ENCODE measurements around the gene SPSB3. TPM values are rescaled to one million over a fixed set of nuclear protein-coding genes. Genes with fewer than 3 reads are reported as not detected.

SPSB3 gene
- total and polyA plus RNA-seq, 2 donors (not counting 1 experiment from before 2014, with no cell fraction given) = 9.6 to 32.7 TPM

DNA sequence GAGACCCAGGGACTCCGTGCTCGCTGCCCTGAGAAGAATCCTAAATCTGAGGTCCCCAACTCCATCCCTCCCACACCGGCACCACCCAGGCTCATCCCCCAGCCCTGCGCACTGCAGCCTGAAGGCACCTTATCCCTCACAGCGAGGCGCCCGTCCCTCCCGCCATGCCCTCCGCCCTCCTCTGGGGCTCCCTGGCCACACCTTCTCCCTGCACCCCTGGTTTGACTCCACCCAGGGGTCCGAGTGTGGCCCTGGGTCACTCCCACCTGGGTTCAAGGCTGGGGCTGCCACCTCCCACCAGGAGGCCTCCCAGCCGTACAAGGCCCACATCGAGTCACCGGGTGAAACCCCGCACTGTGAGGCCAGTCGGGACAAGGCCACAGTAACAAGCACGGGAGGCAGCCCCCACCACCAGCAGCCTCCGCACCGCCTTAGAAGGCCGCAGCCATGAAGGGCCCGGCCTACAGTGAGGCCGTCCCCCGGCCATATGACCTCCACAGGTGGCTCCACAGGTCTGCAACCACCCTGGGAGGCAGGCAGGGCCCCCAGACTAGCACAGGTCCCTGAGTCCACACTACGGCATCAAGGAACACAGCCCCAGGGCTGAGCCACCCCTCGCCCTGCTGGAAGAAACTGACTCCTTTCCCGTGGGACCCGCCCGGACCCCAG lies 36.0 kb upstream of the SPSB3 start:
- no peaks in the 10 kb centered on the region for H3K4me1 ChIP-seq (ENCODE audit: control insufficient read depth, extremely low read depth, insufficient read depth, low read length)
- no peaks in the 10 kb centered on the region for H3K9me3 ChIP-seq (ENCODE audit: control insufficient read depth, insufficient read depth, low read depth, low read length)
- H3K79me2 ChIP-seq (ENCODE audit: control insufficient read depth, insufficient read depth, low read length) = no peaks in the 10 kb centered on the region
- peaks cover 10% of the 10 kb centered on the region for H3K36me3 ChIP-seq (ENCODE audit: control insufficient read depth, insufficient read depth, low read length)
- H4K20me1 ChIP-seq (ENCODE audit: control insufficient read depth, extremely low read depth, insufficient read depth, low read length) = no peaks in the 10 kb centered on the region
- H3K27me3 ChIP-seq (ENCODE audit: control insufficient read depth, insufficient read depth, low read length) = no peaks in the 10 kb centered on the region
- DNase-seq (ENCODE audit: low read depth in 2 of 2) = no peak
- H3K4me2 ChIP-seq (ENCODE audit: extremely low read depth, insufficient read depth, low read length) = no peak overlapping the region
- TF ChIP-seq, protein P1, sequence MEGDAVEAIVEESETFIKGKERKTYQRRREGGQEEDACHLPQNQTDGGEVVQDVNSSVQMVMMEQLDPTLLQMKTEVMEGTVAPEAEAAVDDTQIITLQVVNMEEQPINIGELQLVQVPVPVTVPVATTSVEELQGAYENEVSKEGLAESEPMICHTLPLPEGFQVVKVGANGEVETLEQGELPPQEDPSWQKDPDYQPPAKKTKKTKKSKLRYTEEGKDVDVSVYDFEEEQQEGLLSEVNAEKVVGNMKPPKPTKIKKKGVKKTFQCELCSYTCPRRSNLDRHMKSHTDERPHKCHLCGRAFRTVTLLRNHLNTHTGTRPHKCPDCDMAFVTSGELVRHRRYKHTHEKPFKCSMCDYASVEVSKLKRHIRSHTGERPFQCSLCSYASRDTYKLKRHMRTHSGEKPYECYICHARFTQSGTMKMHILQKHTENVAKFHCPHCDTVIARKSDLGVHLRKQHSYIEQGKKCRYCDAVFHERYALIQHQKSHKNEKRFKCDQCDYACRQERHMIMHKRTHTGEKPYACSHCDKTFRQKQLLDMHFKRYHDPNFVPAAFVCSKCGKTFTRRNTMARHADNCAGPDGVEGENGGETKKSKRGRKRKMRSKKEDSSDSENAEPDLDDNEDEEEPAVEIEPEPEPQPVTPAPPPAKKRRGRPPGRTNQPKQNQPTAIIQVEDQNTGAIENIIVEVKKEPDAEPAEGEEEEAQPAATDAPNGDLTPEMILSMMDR (conservative IDR thresholded peaks at IDR 0.05 in 1 of 2, IDR thresholded peaks at IDR 0.05 in 1 of 2; ENCODE audit: low read depth in 1 of 2, low read length in 2 of 2) = no peak
- TF ChIP-seq EZH2 (IDR thresholded peaks at IDR 0.05; ENCODE audit: low read length, missing control alignments) = no peak
- H3K9ac ChIP-seq (ENCODE audit: insufficient read depth, low read length) = no peak overlapping the region
- H2AFZ ChIP-seq (ENCODE audit: low read length) = no peak overlapping the region
- no peak overlapping the region for H3K27ac ChIP-seq (ENCODE audit: insufficient read depth, low read length)
- H3K4me3 ChIP-seq (replicated peaks in 1 of 4; ENCODE audit: control extremely low read depth in 1 of 4, insufficient read depth in 1 of 4, low read depth in 3 of 4, low read length in 4 of 4) = no peak overlapping the region

DNA sequence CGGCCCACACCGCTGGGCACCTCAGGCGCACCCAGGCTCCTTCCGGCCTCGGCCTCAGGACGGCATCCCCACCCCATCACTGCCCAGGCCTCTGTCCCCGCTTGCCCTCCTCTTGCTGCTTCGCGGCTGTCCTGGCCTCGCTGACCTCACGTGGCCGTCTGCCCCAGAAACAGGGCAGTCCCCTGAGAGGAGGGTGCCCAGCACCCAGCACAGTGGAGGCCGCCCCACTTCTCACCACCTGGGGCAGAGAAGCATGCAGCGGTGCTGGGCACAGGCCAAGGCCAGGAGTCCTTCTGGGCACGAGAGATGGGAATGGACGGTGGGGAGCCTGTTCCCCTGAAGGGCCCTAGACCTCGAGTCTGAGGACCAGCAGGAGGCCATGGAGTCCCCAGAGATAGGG lies 35.3 kb upstream of the SPSB3 start:
- Histone ChIP-seq H3K27me3 (ENCODE audit: control insufficient read depth, insufficient read depth, low read length) (no peaks in the 10 kb centered on the region), H3K4me1 (ENCODE audit: control insufficient read depth, extremely low read depth, insufficient read depth, low read length) (peaks cover 3% of the 10 kb centered on the region), H3K9me3 (ENCODE audit: control insufficient read depth, insufficient read depth, low read depth, low read length) (no peaks in the 10 kb centered on the region), H4K20me1 (ENCODE audit: control insufficient read depth, extremely low read depth, insufficient read depth, low read length) (no peaks in the 10 kb centered on the region), H2AFZ (ENCODE audit: low read length) (no peak overlapping the region), H3K4me2 (ENCODE audit: extremely low read depth, insufficient read depth, low read length) (no peak overlapping the region), H3K9ac (ENCODE audit: insufficient read depth, low read length) (no peak overlapping the region), H3K36me3 (ENCODE audit: control insufficient read depth, insufficient read depth, low read length) (peaks cover 10% of the 10 kb centered on the region), H3K4me3 (replicated peaks in 1 of 4; ENCODE audit: control extremely low read depth in 1 of 4, insufficient read depth in 1 of 4, low read depth in 3 of 4, low read length in 4 of 4) (no peak overlapping the region), H3K27ac (ENCODE audit: insufficient read depth, low read length) (no peak overlapping the region), H3K79me2 (ENCODE audit: control insufficient read depth, insufficient read depth, low read length) (no peaks in the 10 kb centered on the region)
- TF ChIP-seq, protein P1 (conservative IDR thresholded peaks at IDR 0.05 in 1 of 2, IDR thresholded peaks at IDR 0.05 in 1 of 2; ENCODE audit: low read depth in 1 of 2, low read length in 2 of 2) = no peak
- no peak for DNase-seq (ENCODE audit: low read depth in 2 of 2)

DNA sequence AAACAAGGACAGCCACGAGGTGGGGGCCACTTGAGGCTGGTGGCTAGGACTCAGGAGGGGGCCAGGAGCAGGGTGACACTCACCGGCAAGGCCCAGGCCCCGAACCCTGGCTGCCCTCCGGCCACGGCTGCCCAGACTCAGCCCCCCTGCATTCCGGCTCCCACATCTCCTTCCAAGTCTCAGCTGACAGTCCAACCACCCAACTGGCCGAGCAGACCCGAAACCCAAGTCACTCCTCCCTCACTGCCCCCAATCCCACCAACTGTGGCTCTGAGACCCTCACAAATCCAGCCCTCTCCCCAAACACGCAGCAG lies 34.9 kb upstream of the SPSB3 start:
- Histone ChIP-seq H3K4me1 (ENCODE audit: control insufficient read depth, extremely low read depth, insufficient read depth, low read length) (peaks cover 3% of the 10 kb centered on the region), H3K79me2 (ENCODE audit: control insufficient read depth, insufficient read depth, low read length) (no peaks in the 10 kb centered on the region), H2AFZ (ENCODE audit: low read length) (no peak overlapping the region), H3K9ac (ENCODE audit: insufficient read depth, low read length) (no peak overlapping the region), H4K20me1 (ENCODE audit: control insufficient read depth, extremely low read depth, insufficient read depth, low read length) (no peaks in the 10 kb centered on the region), H3K9me3 (ENCODE audit: control insufficient read depth, insufficient read depth, low read depth, low read length) (no peaks in the 10 kb centered on the region), H3K36me3 (ENCODE audit: control insufficient read depth, insufficient read depth, low read length) (peaks cover 10% of the 10 kb centered on the region), H3K27me3 (ENCODE audit: control insufficient read depth, insufficient read depth, low read length) (no peaks in the 10 kb centered on the region), H3K4me2 (ENCODE audit: extremely low read depth, insufficient read depth, low read length) (no peak overlapping the region), H3K4me3 (replicated peaks in 1 of 4; ENCODE audit: control extremely low read depth in 1 of 4, insufficient read depth in 1 of 4, low read depth in 3 of 4, low read length in 4 of 4) (no peak overlapping the region), H3K27ac (ENCODE audit: insufficient read depth, low read length) (no peak overlapping the region)
- no peak for TF ChIP-seq EZH2 (IDR thresholded peaks at IDR 0.05; ENCODE audit: low read length, missing control alignments)
- TF ChIP-seq, protein P1 (conservative IDR thresholded peaks at IDR 0.05 in 1 of 2, IDR thresholded peaks at IDR 0.05 in 1 of 2; ENCODE audit: low read depth in 1 of 2, low read length in 2 of 2) = no peak
- DNase-seq (ENCODE audit: low read depth in 2 of 2) = no peak

Data from fibroblast of lung (primary cell).